Measurements from ENCODE around the gene CAPN15.

The CAPN15 gene

GRCh38 chr16:598823-599739 is 71.6 kb downstream of the CAPN15 start:
- H3K9ac ChIP-seq (ENCODE audit: low read depth, low read length) = no peak overlapping the region
- no peaks in the 10 kb centered on the region for H3K4me1 ChIP-seq (ENCODE audit: control insufficient read depth, insufficient read depth, low read length)
- H3K27me3 ChIP-seq (ENCODE audit: control insufficient read depth, insufficient read depth, low read length) = no peaks in the 10 kb centered on the region
- H3K9me3 ChIP-seq (ENCODE audit: control insufficient read depth, insufficient read depth, low read length) = no peaks in the 10 kb centered on the region
- no peak overlapping the region for H3K4me3 ChIP-seq (ENCODE audit: low read depth, low read length)
- H3K36me3 ChIP-seq (ENCODE audit: control insufficient read depth, insufficient read depth, low read length) = peaks cover 9% of the 10 kb centered on the region

- Histone ChIP-seq H3K9ac (ENCODE audit: low read depth, low read length) (no peak overlapping the region), H3K4me1 (ENCODE audit: control insufficient read depth, insufficient read depth, low read length) (no peaks in the 10 kb centered on the region), H3K9me3 (ENCODE audit: control insufficient read depth, insufficient read depth, low read length) (no peaks in the 10 kb centered on the region), H3K36me3 (ENCODE audit: control insufficient read depth, insufficient read depth, low read length) (peaks cover 9% of the 10 kb centered on the region), H3K4me3 (ENCODE audit: low read depth, low read length) (no peak overlapping the region), H3K27me3 (ENCODE audit: control insufficient read depth, insufficient read depth, low read length) (no peaks in the 10 kb centered on the region)
Observed at GRCh38 chr16:600781-601180, 73.3 kb downstream of the CAPN15 start.

GRCh38 chr16:603933-604332 is 76.4 kb downstream of the CAPN15 start:
- Histone ChIP-seq H3K9ac (ENCODE audit: low read depth, low read length) (no peak overlapping the region), H3K36me3 (ENCODE audit: control insufficient read depth, insufficient read depth, low read length) (peaks cover 8% of the 10 kb centered on the region), H3K9me3 (ENCODE audit: control insufficient read depth, insufficient read depth, low read length) (no peaks in the 10 kb centered on the region), H3K4me1 (ENCODE audit: control insufficient read depth, insufficient read depth, low read length) (no peaks in the 10 kb centered on the region), H3K4me3 (ENCODE audit: low read depth, low read length) (no peak overlapping the region), H3K27me3 (ENCODE audit: control insufficient read depth, insufficient read depth, low read length) (no peaks in the 10 kb centered on the region)
